ENCODE measurements around the gene ZFHX3.

The ZFHX3 gene

DNA sequence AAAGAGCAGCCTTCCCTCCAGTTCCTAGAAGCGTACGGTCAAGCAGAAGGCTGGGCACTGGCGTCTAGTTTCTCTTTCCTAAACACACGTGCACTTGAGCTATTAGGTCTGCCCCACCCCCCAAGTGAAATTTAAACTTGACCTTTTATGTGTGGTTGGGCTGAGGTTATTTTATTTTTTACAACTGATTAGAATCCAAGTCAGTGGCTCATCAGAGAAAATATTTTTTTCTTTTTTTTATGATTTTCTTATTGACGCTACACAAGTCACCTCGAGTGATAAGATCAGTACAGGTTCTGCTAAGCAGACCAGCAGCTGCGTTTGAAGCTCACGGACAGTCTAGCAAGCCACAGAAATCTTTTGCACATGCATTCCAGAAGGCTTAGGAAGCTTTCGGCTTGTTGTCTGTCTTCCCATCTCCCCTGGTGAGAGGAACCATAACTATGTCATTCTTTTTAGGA, 95.1 kb downstream of the ZFHX3 start:
- DNase-seq (ENCODE audit: low read depth in 2 of 2) = peak; percentile 51 to 84
- no peak overlapping the region for H3K4me3 ChIP-seq (replicated peaks in 1 of 2; ENCODE audit: low read depth in 2 of 2, low read length in 2 of 2)
- TF ChIP-seq, protein P1, sequence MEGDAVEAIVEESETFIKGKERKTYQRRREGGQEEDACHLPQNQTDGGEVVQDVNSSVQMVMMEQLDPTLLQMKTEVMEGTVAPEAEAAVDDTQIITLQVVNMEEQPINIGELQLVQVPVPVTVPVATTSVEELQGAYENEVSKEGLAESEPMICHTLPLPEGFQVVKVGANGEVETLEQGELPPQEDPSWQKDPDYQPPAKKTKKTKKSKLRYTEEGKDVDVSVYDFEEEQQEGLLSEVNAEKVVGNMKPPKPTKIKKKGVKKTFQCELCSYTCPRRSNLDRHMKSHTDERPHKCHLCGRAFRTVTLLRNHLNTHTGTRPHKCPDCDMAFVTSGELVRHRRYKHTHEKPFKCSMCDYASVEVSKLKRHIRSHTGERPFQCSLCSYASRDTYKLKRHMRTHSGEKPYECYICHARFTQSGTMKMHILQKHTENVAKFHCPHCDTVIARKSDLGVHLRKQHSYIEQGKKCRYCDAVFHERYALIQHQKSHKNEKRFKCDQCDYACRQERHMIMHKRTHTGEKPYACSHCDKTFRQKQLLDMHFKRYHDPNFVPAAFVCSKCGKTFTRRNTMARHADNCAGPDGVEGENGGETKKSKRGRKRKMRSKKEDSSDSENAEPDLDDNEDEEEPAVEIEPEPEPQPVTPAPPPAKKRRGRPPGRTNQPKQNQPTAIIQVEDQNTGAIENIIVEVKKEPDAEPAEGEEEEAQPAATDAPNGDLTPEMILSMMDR (IDR thresholded peaks at IDR 0.05; ENCODE audit: low read depth, low read length) = no peak

DNA sequence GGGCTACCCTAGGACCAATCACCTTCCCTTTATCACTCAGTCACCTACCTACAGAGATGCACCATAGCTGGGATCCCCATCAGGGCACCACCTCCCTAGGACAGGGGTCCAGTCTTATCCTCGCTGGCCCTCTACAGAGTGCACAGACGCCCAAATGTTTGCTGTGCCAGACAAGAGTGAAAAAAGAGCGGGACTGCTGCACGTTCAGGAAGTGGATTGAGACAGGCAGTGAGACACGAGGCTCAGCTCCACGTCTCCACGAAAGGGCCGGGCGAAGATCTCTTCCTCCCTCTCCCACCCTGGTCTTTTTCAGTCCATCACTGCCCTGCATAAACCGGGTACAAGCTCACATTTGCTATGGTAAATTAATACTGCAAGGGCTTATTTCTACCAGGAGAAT, 95.5 kb downstream of the ZFHX3 start:
- H3K4me3 ChIP-seq (replicated peaks in 1 of 2; ENCODE audit: low read depth in 2 of 2, low read length in 2 of 2) = no peak overlapping the region
- no peak for DNase-seq (ENCODE audit: low read depth in 2 of 2)
- TF ChIP-seq, protein P1 (IDR thresholded peaks at IDR 0.05; ENCODE audit: low read depth, low read length) = no peak

DNA sequence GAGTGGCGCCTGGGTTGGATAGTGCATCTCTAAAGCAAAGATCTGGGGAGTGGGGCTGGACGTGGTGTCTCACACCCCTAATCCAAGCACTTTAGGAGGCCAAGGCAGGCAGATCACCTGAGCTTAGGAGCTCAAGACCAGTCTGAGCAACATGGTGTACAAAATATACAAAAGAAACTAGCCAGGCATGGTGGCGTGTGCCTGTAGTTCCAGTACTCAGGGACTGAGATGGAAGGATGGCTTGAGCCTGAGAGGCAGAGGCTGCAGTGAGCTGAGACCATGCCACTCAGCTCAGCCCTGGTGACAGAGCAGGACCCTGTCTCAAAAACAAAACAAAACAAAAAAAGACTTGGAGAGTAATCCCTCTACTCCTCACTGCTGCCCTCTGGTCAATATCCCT, 96.0 kb downstream of the ZFHX3 start:
- no peak for DNase-seq (ENCODE audit: low read depth in 2 of 2)
- H3K4me3 ChIP-seq (replicated peaks in 1 of 2; ENCODE audit: low read depth in 2 of 2, low read length in 2 of 2) = no peak overlapping the region
- TF ChIP-seq, protein P1 (IDR thresholded peaks at IDR 0.05; ENCODE audit: low read depth, low read length) = no peak

DNA sequence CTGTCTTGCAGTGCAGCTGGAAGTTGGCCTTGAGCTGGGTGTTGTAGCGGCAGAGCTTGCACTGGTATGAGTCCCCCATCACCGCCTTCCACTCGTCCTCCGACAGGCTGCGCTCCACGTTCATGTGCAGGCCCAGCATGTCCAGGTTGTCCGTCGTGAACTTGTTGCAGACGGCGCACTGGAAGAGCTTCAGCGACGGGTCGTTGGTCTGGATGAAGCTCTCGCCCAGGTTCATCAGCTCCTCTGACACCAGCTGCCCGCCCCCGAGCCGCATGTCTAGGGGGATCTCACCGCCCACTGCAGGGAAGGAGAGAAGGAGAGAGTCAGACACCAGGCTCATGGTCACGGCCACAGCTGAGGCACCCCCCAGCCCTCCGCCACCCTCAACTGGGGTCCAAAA, 97.3 kb downstream of the ZFHX3 start:
- H3K4me3 ChIP-seq (replicated peaks in 1 of 2; ENCODE audit: low read depth in 2 of 2, low read length in 2 of 2) = no peak overlapping the region
- DNase-seq (ENCODE audit: low read depth in 2 of 2) = no peak
- TF ChIP-seq, protein P1 (IDR thresholded peaks at IDR 0.05; ENCODE audit: low read depth, low read length) = no peak

DNA sequence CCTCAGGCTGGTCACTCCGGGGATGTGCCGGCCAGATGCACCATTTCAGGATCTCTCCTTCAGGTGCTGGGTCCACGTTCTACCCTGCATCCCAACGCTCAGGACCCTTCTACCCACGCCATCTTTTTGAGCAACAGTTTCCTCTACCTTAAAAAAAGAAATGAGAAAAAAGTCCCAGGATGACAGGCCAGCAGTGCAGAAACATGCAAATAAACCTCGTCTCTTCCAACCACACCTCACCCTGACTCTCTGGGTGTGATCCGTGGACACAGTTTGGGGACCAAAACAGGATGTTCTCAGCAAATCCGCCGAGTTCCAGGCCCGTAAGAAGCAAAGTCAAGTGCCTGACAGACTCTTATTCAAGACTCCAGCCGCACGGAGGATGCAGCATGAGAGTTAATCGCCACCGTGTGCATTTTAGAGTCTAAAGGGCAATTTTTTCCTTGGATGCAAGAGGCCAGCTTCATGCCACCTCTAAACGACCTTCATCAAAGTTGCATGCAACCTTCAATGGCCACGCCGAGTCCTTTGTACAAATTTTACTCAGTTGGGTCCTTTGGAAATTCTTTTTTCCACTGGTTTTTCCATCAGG, 99.6 kb downstream of the ZFHX3 start:
- H3K4me3 ChIP-seq (replicated peaks in 1 of 2; ENCODE audit: low read depth in 2 of 2, low read length in 2 of 2) = no peak overlapping the region
- TF ChIP-seq, protein P1 (IDR thresholded peaks at IDR 0.05; ENCODE audit: low read depth, low read length) = no peak
- DNase-seq (ENCODE audit: low read depth in 2 of 2) = no peak

DNA sequence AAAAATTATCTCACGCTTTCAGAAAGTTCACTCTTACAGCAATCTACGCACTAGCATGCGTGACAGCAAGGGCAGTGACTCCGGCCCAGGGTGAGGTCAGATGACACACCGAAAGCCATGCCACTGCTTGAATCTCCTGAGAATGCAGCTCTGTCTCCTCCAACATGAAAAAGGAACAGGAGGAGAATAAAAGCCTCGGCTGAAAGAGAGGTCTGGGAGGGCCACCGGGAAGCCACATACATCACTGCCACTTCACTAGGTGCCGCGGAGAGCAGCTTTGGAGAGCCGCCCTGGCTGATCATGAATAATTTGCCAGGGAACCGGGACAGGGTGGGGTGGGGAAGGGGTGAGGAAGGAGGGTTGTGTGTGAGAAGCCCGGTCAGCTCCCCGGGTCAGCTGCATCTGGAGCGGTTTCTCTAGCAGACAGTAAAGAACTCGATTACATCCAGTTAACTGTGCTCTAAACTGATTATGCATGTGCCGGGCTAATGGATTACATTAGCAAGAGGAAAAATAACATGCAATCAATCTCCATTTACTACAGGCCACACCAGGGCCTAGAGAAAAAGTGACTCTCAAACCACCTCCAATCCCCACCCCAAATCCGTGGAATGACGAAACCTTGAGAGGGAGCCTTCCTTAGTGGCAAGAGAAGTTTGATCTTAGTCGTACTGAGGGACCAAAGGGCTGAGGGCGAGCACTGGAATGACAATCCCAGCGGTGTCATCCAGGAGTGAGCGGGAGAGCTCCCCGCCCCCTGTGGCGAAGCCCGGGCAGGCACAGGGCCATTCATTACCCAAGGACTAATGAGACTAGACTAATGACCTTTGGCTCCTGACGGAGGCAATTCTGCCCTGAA, 100.3 kb downstream of the ZFHX3 start:
- TF ChIP-seq, protein P1 (IDR thresholded peaks at IDR 0.05; ENCODE audit: low read depth, low read length) = no peak
- peak in 1 of 2 donors; percentile 63 for DNase-seq (ENCODE audit: low read depth in 2 of 2)
- no peak overlapping the region for H3K4me3 ChIP-seq (replicated peaks in 1 of 2; ENCODE audit: low read depth in 2 of 2, low read length in 2 of 2)
